Measurements from ENCODE around the gene GPR153.
"Not testable (repeated sequence)": the region's sequence is repeated elsewhere in the genome, so short reads cannot be mapped to it uniquely, and the experiment has no call there.

The GPR153 gene

GRCh38 chr1:6260961-6261614, at the start of gene GPR153:
Gene GPR153, minus strand, starts transcription at chr1:6261098. Its CDS starts 6,193 bp downstream, at chr1:6254905.
- DNase-seq (ENCODE audit: low read depth) = no peak

GRCh38 chr1:6310116-6310848, 49.4 kb upstream of the GPR153 start:
- DNase-seq (ENCODE audit: low read depth) = no peak

- no peak for DNase-seq (ENCODE audit: low read depth)
These were observed 48.7 kb upstream of the GPR153 start for GRCh38 chr1:6309564-6309963.

- no peak for DNase-seq (ENCODE audit: low read depth)
These were observed 47.6 kb upstream of the GPR153 start for GRCh38 chr1:6308449-6308848.

- not testable (repeated sequence) for DNase-seq (ENCODE audit: low read depth)
These were observed 46.8 kb upstream of the GPR153 start for GRCh38 chr1:6307682-6308081.

- DNase-seq (ENCODE audit: low read depth) = no peak
These were observed 46.2 kb upstream of the GPR153 start for GRCh38 chr1:6307099-6307498.

- DNase-seq (ENCODE audit: low read depth) = no peak
These were observed 42.6 kb upstream of the GPR153 start for GRCh38 chr1:6303397-6304012.

GRCh38 chr1:6302568-6302967, 41.7 kb upstream of the GPR153 start:
- no peak for DNase-seq (ENCODE audit: low read depth)

GRCh38 chr1:6301526-6301925, 40.6 kb upstream of the GPR153 start:
- DNase-seq (ENCODE audit: low read depth) = no peak

- DNase-seq (ENCODE audit: low read depth) = no peak
These were observed 39.6 kb upstream of the GPR153 start for GRCh38 chr1:6300342-6301048.

- no peak for DNase-seq (ENCODE audit: low read depth)
These were observed 38.8 kb upstream of the GPR153 start for GRCh38 chr1:6299557-6300165.

- no peak for DNase-seq (ENCODE audit: low read depth)
These were observed 38.1 kb upstream of the GPR153 start for GRCh38 chr1:6298940-6299465.

- no peak for DNase-seq (ENCODE audit: low read depth)
These were observed 37.6 kb upstream of the GPR153 start for GRCh38 chr1:6298530-6298929.

GRCh38 chr1:6295910-6296309, 35.0 kb upstream of the GPR153 start:
- no peak for DNase-seq (ENCODE audit: low read depth)

- no peak for DNase-seq (ENCODE audit: low read depth)
These were observed 34.1 kb upstream of the GPR153 start for GRCh38 chr1:6294890-6295556.

GRCh38 chr1:6294080-6294889, 33.4 kb upstream of the GPR153 start:
- no peak for DNase-seq (ENCODE audit: low read depth)

GRCh38 chr1:6292102-6292501, 31.2 kb upstream of the GPR153 start:
- DNase-seq (ENCODE audit: low read depth) = no peak

GRCh38 chr1:6288665-6289064, 27.8 kb upstream of the GPR153 start:
- no peak for DNase-seq (ENCODE audit: low read depth)

GRCh38 chr1:6288026-6288425, 27.1 kb upstream of the GPR153 start:
- no peak for DNase-seq (ENCODE audit: low read depth)

GRCh38 chr1:6287431-6287886, 26.6 kb upstream of the GPR153 start:
- no peak for DNase-seq (ENCODE audit: low read depth)

Data from HS-5 (cell line).